ENCODE measurements around the gene ACOT9.
A peak's percentile ranks its signal among the peaks of the same experiment; 100 is the strongest.

The ACOT9 gene

GRCh38 chrX:23783589-23784469, 40.8 kb upstream of the ACOT9 start:
- Histone ChIP-seq H3K9ac (ENCODE audit: low read length) (peak overlapping the region; percentile 66), H3K9me2 (replicated peaks; ENCODE audit: insufficient read depth, low read length) (no peaks in the 10 kb centered on the region), H2AFZ (ENCODE audit: low read depth, low read length, severe bottlenecking) (peak overlapping the region; percentile 14), H3K27me3 (ENCODE audit: low read length) (no peaks in the 10 kb centered on the region), H3K4me2 (ENCODE audit: low read depth, low read length, poor library complexity, severe bottlenecking) (peak overlapping the region; percentile 79), H4K20me1 (ENCODE audit: low read depth, low read length) (no peaks in the 10 kb centered on the region), H3F3A (ENCODE audit: insufficient read depth) (peaks cover 20% of the 10 kb centered on the region; the same call in 1 of the 2 replicates), H3K27ac (ENCODE audit: low read depth, low read length) (peak overlapping the region; percentile 77), H3K36me3 (ENCODE audit: low read length) (peaks cover 11% of the 10 kb centered on the region), H3K79me2 (ENCODE audit: insufficient read depth, low read length) (peaks cover 8% of the 10 kb centered on the region; the same call in 1 of the 2 replicates), H3K9me3 (ENCODE audit: insufficient read depth, low read length) (no peaks in the 10 kb centered on the region), H3K4me3 (ENCODE audit: insufficient read depth, low read length, poor library complexity, severe bottlenecking) (peak overlapping the region; percentile 84)
- TF ChIP-seq EZH2phosphoT487 (conservative IDR thresholded peaks at IDR 0.05; ENCODE audit: low read length) (no peak), CTCF (IDR thresholded peaks at IDR 0.05; ENCODE audit: insufficient read depth, low read length, poor library complexity, severe bottlenecking) (no peak)

- Histone ChIP-seq H3K9ac (ENCODE audit: low read length) (peak within 1 kb of the TSS; percentile 66), H3K4me2 (ENCODE audit: low read depth, low read length, poor library complexity, severe bottlenecking) (peak within 1 kb of the TSS; percentile 99), H3K4me3 (ENCODE audit: insufficient read depth, low read length, poor library complexity, severe bottlenecking) (peak within 1 kb of the TSS; percentile 84), H3K79me2 (ENCODE audit: insufficient read depth, low read length) (peaks cover 8% of the 10 kb centered on the region; the same call in 1 of the 2 replicates), H3K36me3 (ENCODE audit: low read length) (peaks cover 11% of the 10 kb centered on the region), H3F3A (ENCODE audit: insufficient read depth) (peaks cover 20% of the 10 kb centered on the region; the same call in 1 of the 2 replicates), H3K9me3 (ENCODE audit: insufficient read depth, low read length) (no peaks in the 10 kb centered on the region), H3K9me2 (replicated peaks; ENCODE audit: insufficient read depth, low read length) (no peaks in the 10 kb centered on the region), H3K27ac (ENCODE audit: low read depth, low read length) (peak within 1 kb of the TSS; percentile 86), H4K20me1 (ENCODE audit: low read depth, low read length) (no peaks in the 10 kb centered on the region), H2AFZ (ENCODE audit: low read depth, low read length, severe bottlenecking) (peak within 1 kb of the TSS; percentile 83), H3K27me3 (ENCODE audit: low read length) (no peaks in the 10 kb centered on the region)
- TF ChIP-seq CTCF (IDR thresholded peaks at IDR 0.05; ENCODE audit: insufficient read depth, low read length, poor library complexity, severe bottlenecking) (peak; percentile 61), EZH2phosphoT487 (conservative IDR thresholded peaks at IDR 0.05; ENCODE audit: low read length) (no peak)
These were observed 40.0 kb upstream of the ACOT9 start, which contains the start of gene SAT1 for GRCh38 chrX:23782863-23783588. TSS of gene SAT1 (plus strand) at chrX:23783173. CDS start at chrX:23783352, 179 bp downstream.

GRCh38 chrX:23782455-23782854, 39.4 kb upstream of the ACOT9 start:
- Histone ChIP-seq H4K20me1 (ENCODE audit: low read depth, low read length) (no peaks in the 10 kb centered on the region), H3K27me3 (ENCODE audit: low read length) (no peaks in the 10 kb centered on the region), H3K9me2 (replicated peaks; ENCODE audit: insufficient read depth, low read length) (no peaks in the 10 kb centered on the region), H3K4me3 (ENCODE audit: insufficient read depth, low read length, poor library complexity, severe bottlenecking) (peak overlapping the region; percentile 69), H3K9me3 (ENCODE audit: insufficient read depth, low read length) (no peaks in the 10 kb centered on the region), H3K9ac (ENCODE audit: low read length) (peak overlapping the region; percentile 66), H3K36me3 (ENCODE audit: low read length) (peaks cover 11% of the 10 kb centered on the region), H3F3A (ENCODE audit: insufficient read depth) (peaks cover 20% of the 10 kb centered on the region; the same call in 1 of the 2 replicates), H3K79me2 (ENCODE audit: insufficient read depth, low read length) (peaks cover 8% of the 10 kb centered on the region; the same call in 1 of the 2 replicates), H3K27ac (ENCODE audit: low read depth, low read length) (peak overlapping the region; percentile 86), H3K4me2 (ENCODE audit: low read depth, low read length, poor library complexity, severe bottlenecking) (peak overlapping the region; percentile 99), H2AFZ (ENCODE audit: low read depth, low read length, severe bottlenecking) (peak overlapping the region; percentile 83)
- TF ChIP-seq CTCF (IDR thresholded peaks at IDR 0.05; ENCODE audit: insufficient read depth, low read length, poor library complexity, severe bottlenecking) (no peak), EZH2phosphoT487 (conservative IDR thresholded peaks at IDR 0.05; ENCODE audit: low read length) (no peak)
